GM12801 (cell line): ENCODE measurements around the gene LBR.

ENCODE experiments used
- CTCF ChIP-seq: IDR thresholded peaks from one replicate; pipeline ENCODE4 v1.5.1; 2011; ENCODE audit warnings: control low read depth; ENCODE audit not compliant: insufficient read length; ENCODE audit errors: extremely low read depth

The LBR gene

GRCh38 chr1:225368036-225368552, 59.7 kb downstream of the LBR start:
- no peak for TF ChIP-seq CTCF

- no peak for TF ChIP-seq CTCF
Measured at GRCh38 chr1:225366552-225366951, 61.3 kb downstream of the LBR start.

- TF ChIP-seq CTCF, result no peak
Measured at GRCh38 chr1:225366018-225366417, 61.8 kb downstream of the LBR start.

- no peak for TF ChIP-seq CTCF
Measured at GRCh38 chr1:225364439-225364838, 63.4 kb downstream of the LBR start.

- TF ChIP-seq CTCF, result no peak
Measured at GRCh38 chr1:225362805-225363204, 65.0 kb downstream of the LBR start.

GRCh38 chr1:225361176-225361575, 66.7 kb downstream of the LBR start:
- TF ChIP-seq CTCF, result no peak

GRCh38 chr1:225360119-225360518, 67.7 kb downstream of the LBR start:
- no peak for TF ChIP-seq CTCF

GRCh38 chr1:225355863-225356262, 72.0 kb downstream of the LBR start:
- TF ChIP-seq CTCF, result no peak
